GM12865 (cell line): ENCODE results near the gene LRFN5.

Experiments used
- DNase-seq: peaks from one replicate; pipeline ENCODE4 v3.0.0; 2010; ENCODE audit warnings: low read depth
- H3K4me3 ChIP-seq: 2 replicates; pipeline ENCODE4 v1.5.1; 2011; ENCODE audit warnings: mild to moderate bottlenecking, low read depth, low read length, control low read depth
- CTCF ChIP-seq: IDR thresholded peaks from 2 replicates; pipeline ENCODE4 v1.5.1; 2011; ENCODE audit warnings: low read length, control low read depth, low read depth, inconsistent platforms; ENCODE audit not compliant: insufficient read depth; ENCODE audit errors: missing control alignments

Gene LRFN5

GRCh38 chr14:41783403-41783802, 176.7 kb downstream of the LRFN5 start:
- H3K4me3 ChIP-seq = no peak overlapping the region
- TF ChIP-seq CTCF = no peak
- DNase-seq = no peak

GRCh38 chr14:41785696-41786095, 179.0 kb downstream of the LRFN5 start:
- DNase-seq = no peak
- TF ChIP-seq CTCF = no peak
- H3K4me3 ChIP-seq = no peak overlapping the region

GRCh38 chr14:41799817-41800216, 193.1 kb downstream of the LRFN5 start:
- H3K4me3 ChIP-seq = no peak overlapping the region
- no peak for DNase-seq
- no peak for TF ChIP-seq CTCF

GRCh38 chr14:41805633-41806032, 199.0 kb downstream of the LRFN5 start:
- DNase-seq = no peak
- TF ChIP-seq CTCF = no peak
- H3K4me3 ChIP-seq = no peak overlapping the region

- no peak for TF ChIP-seq CTCF
- DNase-seq = no peak
- no peak overlapping the region for H3K4me3 ChIP-seq
Observed at GRCh38 chr14:41806366-41806975, 199.8 kb downstream of the LRFN5 start.

GRCh38 chr14:41810362-41810761, 203.7 kb downstream of the LRFN5 start:
- TF ChIP-seq CTCF = no peak
- H3K4me3 ChIP-seq = no peak overlapping the region

GRCh38 chr14:41817626-41818025, 210.9 kb downstream of the LRFN5 start:
- H3K4me3 ChIP-seq = no peak overlapping the region
- no peak for DNase-seq
- no peak for TF ChIP-seq CTCF

More at GRCh38 chr14:41810362-41810761, 203.7 kb downstream of the LRFN5 start:
- DNase-seq = no peak
